Dendritic cell treated with granulocyte-macrophage colony-stimulating factor and Interleukin-4, amounts not matched to agents 40 ng/mL and 50 ng/mL, for 4 days (primary cell): ENCODE results near the gene THAP4.
A peak's percentile ranks its signal among the peaks of the same experiment; 100 is the strongest.

Source experiments
- H3K27ac Mint-ChIP-seq: one replicate; pipeline ENCODE4 v1.8.0; 2022; ENCODE audit warnings: mild to moderate bottlenecking, mixed read lengths
- H3K27me3 Mint-ChIP-seq: one replicate; pipeline ENCODE4 v1.8.0; 2022; ENCODE audit warnings: mild to moderate bottlenecking, mixed read lengths
- H3K36me3 Mint-ChIP-seq: one replicate; pipeline ENCODE4 v1.8.0; 2022; ENCODE audit warnings: low read depth, mixed read lengths
- H3K4me1 Mint-ChIP-seq: one replicate; pipeline ENCODE4 v1.8.0; 2022; ENCODE audit warnings: low read depth, mixed read lengths
- H3K4me3 Mint-ChIP-seq: one replicate; pipeline ENCODE4 v1.8.0; 2022; ENCODE audit warnings: mild to moderate bottlenecking, moderate library complexity, mixed read lengths
- H3K9me3 Mint-ChIP-seq: one replicate; pipeline ENCODE4 v1.8.0; 2022; ENCODE audit warnings: mixed read lengths
- intact Hi-C: fragments of 100-400 bp; cut with micrococcal nuclease; formaldehyde crosslinking; loops from one replicate; pipeline ENCODE4 v1.15.0; 2022

Gene THAP4

DNA sequence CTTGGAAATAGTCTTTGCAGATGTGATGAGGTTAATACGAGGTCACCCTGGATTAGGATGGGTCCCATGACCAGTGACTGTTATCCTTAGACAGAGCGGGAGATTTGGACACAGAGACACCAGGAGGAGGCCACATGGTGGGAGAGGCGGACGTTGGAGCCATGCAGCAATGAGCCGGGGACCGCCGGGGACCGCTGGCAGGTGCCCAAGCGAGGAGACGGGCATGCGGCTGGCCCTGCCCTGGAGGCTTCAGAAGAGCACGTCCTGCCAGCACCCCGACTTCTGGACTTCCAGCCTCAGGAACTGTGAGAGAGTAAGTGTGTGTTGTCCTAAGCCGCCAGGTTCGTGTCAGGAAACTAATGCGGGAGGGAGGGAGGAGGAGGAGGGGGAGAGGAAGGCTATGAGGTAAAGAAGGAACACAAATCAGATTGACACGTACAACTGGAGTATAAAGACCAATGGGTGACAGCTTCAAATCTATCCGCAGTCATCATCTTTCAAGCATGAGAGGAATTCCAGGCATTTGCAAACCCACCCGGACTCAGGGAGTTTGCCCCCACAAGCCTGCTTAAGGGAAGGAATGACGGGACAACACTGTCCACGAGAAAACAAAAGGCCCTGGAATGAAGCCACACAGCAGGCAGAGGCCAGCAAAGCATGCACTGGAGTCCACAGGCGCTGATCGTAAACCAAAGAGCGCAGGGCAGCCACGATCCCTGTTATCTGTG, 90.0 kb downstream of the THAP4 start:
- Mint-ChIP-seq H3K36me3 (no peaks in the 10 kb centered on the region), H3K27ac (no peak overlapping the region), H3K4me3 (no peak overlapping the region), H3K4me1 (no peaks in the 10 kb centered on the region), H3K9me3 (no peaks in the 10 kb centered on the region), H3K27me3 (peaks cover 33% of the 10 kb centered on the region)
- intact Hi-C loops = no loop called here

DNA sequence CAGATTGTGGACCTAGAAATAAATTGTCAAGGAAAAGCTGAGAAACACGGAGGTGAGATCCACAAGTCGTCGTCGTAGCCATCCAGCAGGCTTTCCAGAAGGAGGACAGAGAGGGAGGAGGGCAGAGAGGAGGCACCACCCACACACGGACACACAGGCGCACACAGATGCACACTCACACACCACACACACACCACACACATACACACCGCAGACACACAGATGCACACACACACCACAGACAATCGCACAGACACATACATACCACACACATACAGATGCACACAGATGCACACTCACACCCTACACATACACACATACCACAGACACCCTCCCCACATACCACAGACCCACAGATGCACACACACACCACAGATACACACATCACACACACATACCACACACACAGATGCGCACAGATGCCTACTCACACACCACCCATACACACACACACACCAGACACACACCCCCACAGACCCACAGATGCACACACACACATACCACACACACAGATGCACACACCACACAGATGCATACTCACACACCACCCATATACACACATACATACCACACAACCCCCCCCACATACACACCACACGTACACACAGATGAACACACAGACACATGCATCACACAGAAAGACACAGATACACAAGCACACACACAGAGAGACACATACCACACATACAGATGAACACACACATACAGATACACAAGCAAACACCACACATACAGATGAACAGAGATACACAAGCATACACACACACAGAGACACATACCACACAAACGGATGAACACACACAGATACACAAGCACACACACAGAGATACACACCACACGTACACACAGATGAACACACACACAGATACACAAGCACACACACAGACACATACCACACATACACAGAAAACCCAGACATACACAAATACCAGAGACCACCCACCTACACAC, 91.2 kb downstream of the THAP4 start:
- intact Hi-C loops = no loop called here
- H3K9me3 Mint-ChIP-seq = no peaks in the 10 kb centered on the region
- no peaks in the 10 kb centered on the region for H3K36me3 Mint-ChIP-seq
- peaks cover 31% of the 10 kb centered on the region for H3K27me3 Mint-ChIP-seq
- H3K4me3 Mint-ChIP-seq = no peak overlapping the region
- no peak overlapping the region for H3K27ac Mint-ChIP-seq
- peaks cover 1% of the 10 kb centered on the region for H3K4me1 Mint-ChIP-seq

DNA sequence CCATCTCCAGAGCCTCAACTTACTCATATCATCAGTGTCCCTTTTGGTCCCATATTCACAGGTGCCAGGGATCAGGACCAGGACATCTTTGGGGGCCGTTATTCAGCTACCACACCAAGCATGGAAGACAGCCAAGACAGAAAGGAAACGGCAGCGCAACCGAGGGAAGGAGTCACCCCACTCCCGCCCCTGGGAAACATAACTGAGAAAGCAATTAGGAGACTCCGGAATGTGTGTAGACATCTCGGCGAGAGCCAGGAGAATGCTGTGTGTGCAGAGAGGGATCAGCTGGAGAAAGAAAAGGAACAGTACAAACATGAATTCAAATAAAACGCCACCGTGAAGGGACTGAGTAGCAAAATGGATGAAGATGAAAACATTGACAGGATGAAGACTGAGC, 91.9 kb downstream of the THAP4 start:
- no peaks in the 10 kb centered on the region for H3K9me3 Mint-ChIP-seq
- no peak overlapping the region for H3K27ac Mint-ChIP-seq
- H3K36me3 Mint-ChIP-seq = no peaks in the 10 kb centered on the region
- intact Hi-C loops = no loop called here
- H3K4me1 Mint-ChIP-seq = peaks cover 7% of the 10 kb centered on the region
- peaks cover 37% of the 10 kb centered on the region for H3K27me3 Mint-ChIP-seq
- no peak overlapping the region for H3K4me3 Mint-ChIP-seq

DNA sequence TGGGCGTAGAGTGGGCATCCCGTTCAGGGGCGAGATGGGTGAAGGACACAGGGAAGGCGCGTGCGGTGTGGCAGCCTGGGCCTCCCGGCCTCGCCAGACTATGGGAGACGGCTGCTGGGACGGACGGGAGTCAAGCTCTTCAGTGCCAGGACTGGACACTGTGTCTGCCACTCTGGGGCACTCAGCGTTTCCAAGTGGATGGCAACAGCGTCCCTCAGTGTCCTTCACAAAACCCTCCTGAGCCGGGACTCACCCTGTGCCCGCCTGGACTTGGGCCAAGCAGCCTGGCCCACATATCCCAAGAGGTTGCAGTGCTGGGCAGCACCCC, 94.7 kb downstream of the THAP4 start:
- peaks cover 7% of the 10 kb centered on the region for H3K4me1 Mint-ChIP-seq
- H3K27ac Mint-ChIP-seq = no peak overlapping the region
- H3K27me3 Mint-ChIP-seq = peaks cover 49% of the 10 kb centered on the region
- H3K36me3 Mint-ChIP-seq = no peaks in the 10 kb centered on the region
- no peak overlapping the region for H3K4me3 Mint-ChIP-seq
- H3K9me3 Mint-ChIP-seq = no peaks in the 10 kb centered on the region
- intact Hi-C loops = no loop called here

DNA sequence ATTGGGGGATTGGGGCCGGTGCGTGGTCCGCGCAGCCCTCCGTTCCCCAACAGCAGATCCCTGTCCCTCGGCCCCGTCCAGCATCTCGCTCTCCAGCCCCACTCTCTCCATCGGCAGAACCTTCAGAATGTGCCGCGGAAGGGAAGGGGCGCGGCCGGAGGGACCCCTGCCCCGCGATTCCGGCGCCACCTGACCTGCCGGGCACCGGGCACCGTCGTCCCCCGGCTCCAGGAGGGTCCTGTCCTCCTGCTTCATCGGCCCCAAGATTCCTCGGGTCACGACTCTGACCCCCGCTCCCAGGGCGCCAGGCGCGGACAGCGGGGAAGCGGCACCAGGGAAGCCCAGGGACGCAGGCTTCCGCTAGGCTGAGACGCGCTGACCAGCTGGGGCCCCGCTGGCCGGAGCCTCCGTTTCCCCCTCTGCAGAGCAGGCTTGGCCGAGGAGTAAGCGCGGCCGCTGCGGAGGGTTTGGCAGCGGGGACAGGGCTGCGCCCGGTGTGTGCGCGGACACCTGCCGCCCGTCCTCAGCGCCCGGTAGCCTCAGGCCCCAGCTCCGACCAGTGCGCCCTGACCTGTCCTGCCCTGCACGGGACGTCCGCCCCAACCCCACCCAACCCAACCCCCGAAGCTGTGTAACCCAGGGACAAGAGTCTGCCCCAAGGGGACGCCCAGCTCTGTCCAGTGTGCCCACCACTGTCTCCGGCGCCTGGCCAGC, 95.2 kb downstream of the THAP4 start:
- Mint-ChIP-seq H3K4me1 (peaks cover 7% of the 10 kb centered on the region), H3K4me3 (no peak overlapping the region), H3K27ac (no peak overlapping the region), H3K9me3 (no peaks in the 10 kb centered on the region), H3K27me3 (peaks cover 49% of the 10 kb centered on the region), H3K36me3 (no peaks in the 10 kb centered on the region)
- intact Hi-C loops = no loop called here

DNA sequence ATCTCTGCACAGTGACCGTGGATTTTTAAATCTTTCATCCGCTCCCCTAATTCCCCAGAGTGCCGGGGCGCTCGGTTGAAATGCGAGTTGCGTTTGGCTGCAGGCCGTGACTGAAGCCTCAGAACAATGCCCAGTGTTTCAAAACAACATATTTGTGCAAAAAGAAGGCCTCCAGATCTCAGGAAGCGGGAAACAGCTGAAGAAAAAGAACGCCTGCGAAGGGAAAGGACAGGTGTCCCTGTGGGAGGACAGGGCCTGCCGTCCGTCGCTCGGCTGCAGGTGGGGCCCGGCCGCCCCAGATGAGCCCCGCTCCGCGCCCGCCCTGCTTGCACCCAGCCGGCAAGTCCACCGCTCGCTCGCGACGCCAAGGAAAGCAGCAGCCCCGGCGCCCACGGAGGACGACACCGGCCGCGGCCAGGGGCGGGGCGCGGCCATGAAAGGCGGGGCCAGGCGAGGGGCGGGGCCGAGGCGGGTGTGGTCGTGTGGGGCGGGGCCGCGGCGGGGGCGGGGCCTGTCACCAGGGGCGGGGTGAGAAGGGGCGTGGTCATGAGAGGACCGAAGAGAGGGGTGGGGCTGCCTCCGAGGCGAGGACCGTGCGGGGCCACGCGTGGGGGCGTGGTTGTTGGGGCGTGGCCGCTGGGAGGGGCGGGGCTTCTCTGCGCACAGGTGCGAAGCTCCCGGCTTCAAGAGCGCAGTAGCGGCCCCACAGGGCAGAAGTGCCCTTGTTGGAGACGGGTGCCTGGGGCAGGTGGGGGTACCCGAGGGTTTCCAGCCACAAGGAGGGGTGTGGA, 96.0 kb downstream of the THAP4 start:
- no peaks in the 10 kb centered on the region for H3K36me3 Mint-ChIP-seq
- H3K4me3 Mint-ChIP-seq = peak overlapping the region; percentile 57
- intact Hi-C loops = no loop called here
- peaks cover 50% of the 10 kb centered on the region for H3K27me3 Mint-ChIP-seq
- H3K4me1 Mint-ChIP-seq = peaks cover 7% of the 10 kb centered on the region
- no peak overlapping the region for H3K27ac Mint-ChIP-seq
- no peaks in the 10 kb centered on the region for H3K9me3 Mint-ChIP-seq

DNA sequence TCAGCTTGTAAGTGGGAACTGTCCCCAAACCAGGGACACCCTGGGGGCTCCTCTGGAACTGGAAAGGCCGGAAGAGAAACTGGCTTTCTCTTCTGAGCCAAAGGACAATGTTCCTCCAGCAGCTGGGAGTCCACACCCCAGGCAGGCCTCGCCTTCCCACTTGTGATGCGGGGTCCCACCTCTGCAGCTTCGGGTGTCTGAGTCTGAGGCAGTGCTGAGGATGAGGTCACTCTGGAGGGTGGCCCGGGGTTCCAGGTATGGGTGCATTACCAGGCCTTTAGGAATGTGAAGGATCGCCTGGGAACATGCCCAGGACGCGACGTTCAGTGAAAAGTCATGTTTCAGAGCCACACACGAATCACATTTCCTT, 96.6 kb downstream of the THAP4 start:
- Mint-ChIP-seq H3K4me3 (peak overlapping the region; percentile 57), H3K27ac (no peak overlapping the region)

DNA sequence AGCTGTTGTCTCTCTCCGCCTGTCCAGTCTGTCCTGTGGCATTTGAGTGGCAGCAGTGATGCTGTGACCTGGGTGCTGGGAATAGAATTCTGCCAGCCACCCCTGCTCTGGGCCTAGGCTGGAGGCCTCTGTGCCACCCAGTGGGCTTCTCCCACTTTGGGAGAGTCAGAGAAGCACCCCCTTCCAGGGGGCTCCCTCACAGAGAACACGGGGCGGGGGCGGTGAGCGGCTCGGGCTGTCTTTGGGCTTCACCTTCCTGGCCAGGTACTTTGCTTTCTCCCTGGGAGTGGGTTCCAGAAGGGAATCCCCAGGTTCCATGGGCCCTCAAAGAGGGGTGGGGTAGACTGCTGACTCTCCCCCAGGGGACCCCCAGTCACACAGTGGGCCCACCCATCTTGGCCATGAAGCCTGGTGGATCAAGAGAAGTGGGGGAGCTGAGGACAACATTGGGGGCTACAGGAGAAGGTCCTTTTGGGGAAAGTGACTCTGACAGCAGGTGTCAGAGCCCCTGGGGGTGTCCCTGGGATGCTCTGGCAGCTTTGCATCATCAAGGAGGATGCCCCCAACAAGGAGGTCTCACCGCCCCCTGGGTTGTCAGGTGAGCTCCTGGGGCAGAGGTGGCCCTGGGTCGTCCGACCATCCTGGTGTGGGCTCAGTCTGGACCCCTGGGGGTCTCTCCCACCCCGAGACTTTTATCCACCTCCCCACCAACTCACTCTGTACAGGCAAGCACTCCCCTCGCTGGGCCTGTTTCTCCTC, 97.2 kb downstream of the THAP4 start:
- Mint-ChIP-seq H3K9me3 (no peaks in the 10 kb centered on the region), H3K27ac (no peak overlapping the region), H3K4me1 (peaks cover 7% of the 10 kb centered on the region), H3K27me3 (peaks cover 51% of the 10 kb centered on the region), H3K36me3 (no peaks in the 10 kb centered on the region), H3K4me3 (no peak overlapping the region)
- intact Hi-C loops = no loop called here

More for the DNA sequence above, 96.6 kb downstream of the THAP4 start:
- H3K9me3 Mint-ChIP-seq = no peaks in the 10 kb centered on the region
- peaks cover 51% of the 10 kb centered on the region for H3K27me3 Mint-ChIP-seq
- intact Hi-C loops = no loop called here
- H3K36me3 Mint-ChIP-seq = no peaks in the 10 kb centered on the region
- H3K4me1 Mint-ChIP-seq = peaks cover 7% of the 10 kb centered on the region

DNA sequence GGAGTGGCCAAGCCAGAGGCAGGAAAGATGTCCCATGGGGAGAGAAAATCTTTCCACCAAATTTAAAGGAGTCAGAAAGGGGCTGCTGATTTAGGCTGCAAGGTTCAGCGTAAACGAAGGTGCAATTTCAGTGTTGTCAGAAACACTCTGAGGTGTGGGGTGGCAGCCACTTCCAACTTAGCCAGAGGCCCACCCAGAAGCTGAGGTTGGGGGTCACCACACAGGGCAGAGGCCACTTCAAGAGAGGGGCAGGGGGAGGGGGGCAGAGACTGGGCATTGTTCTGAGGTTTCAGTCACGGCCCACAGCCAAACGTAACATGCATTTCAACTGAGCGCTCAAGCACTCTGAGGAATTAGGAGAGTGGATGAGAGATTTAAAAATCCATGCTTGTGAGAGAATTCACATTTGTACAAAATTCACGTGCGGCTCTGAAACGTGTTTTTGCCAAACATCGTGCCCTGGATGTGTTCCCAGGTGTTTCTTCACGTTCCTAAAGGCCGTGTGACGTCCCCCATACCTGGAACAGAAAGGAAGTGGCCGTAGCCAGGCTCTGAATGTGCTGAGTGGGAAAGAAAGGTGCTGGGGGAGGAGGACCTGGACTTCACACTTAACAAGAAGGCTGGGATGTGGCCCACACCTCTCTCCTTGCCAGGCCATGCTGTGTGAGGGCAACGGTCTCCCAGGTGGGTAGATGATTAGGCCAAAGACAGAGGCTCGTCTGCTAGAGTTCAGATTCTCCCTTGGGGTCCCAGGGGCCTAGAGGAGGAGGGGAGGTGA, 97.9 kb downstream of the THAP4 start:
- Mint-ChIP-seq H3K27ac (no peak overlapping the region), H3K9me3 (no peaks in the 10 kb centered on the region), H3K27me3 (peaks cover 55% of the 10 kb centered on the region), H3K4me1 (peaks cover 7% of the 10 kb centered on the region), H3K4me3 (no peak overlapping the region), H3K36me3 (no peaks in the 10 kb centered on the region)
- intact Hi-C loops = no loop called here

DNA sequence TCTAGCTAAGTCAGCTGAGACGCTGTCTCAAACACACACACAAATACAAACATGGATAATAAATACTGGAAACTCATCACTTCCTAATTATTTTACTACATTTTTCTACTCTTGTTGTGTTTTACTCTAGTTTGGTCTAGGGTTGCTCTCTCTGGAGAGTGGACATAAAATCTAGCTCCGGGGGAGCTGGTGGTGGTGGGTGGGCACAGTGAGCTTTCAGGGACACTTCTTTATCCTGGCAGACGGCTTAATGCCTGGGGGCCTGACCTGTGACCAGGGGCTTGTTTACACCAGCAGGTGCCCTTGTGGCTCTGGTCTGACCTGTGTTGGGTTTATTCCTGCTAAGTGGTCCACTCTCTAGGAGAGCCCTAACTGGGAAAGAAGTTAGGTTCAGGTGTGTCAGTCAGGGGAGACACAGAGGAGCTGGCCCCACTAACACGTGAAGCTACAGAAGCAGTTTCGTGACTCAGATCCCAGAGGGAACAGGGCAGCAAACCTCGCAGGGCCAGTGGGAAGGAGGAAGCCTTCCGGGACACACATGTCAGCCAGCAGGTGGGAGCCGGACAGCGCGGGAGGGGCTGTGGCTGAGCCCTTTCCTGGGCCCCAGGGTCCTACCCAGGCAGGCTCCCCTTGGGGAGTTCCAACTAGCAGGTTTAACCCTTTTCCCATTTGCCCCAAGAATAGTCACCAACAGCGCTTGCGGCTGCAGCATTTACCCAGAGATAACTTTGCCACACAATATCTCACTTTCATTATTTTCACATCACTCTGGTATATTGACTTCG, 100.9 kb downstream of the THAP4 start:
- Mint-ChIP-seq H3K4me1 (peaks cover 7% of the 10 kb centered on the region), H3K4me3 (no peak overlapping the region), H3K9me3 (no peaks in the 10 kb centered on the region), H3K27ac (no peak overlapping the region), H3K27me3 (peaks cover 38% of the 10 kb centered on the region), H3K36me3 (no peaks in the 10 kb centered on the region)
- intact Hi-C loops = no loop called here

DNA sequence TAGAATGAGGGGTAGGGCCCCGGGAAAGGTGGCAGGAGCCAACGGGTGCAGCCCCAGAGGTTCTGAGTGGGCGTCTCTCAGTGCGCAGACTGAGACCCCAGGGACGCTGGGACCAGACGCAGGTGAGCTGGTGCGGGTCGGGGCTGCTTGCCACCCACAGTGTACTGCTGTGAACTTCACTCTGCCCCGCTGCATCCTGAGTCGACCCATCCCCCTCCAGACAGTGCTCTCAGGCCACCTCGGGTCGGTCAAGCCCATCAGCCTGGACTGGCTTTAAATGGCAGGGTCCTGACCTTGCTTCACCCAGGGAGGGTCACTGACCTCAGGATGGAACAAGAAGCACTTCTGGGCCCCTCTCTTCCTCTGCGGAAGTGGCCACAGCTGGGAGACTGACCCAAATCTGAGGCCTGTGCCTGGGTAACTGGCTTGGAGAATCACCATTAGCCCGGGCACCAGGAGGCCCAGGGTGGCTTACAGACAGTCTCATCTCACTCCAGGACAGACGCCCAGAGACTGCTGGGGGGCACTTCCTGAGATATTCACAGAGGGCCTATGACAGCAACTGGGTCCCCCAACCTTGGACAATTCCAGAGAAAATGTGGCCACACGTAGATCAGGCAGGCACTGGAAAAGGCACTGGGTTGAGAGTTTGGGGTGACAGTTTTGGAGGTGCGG, 102.1 kb downstream of the THAP4 start:
- Mint-ChIP-seq H3K4me1 (no peaks in the 10 kb centered on the region), H3K27ac (no peak overlapping the region), H3K27me3 (peaks cover 31% of the 10 kb centered on the region), H3K36me3 (no peaks in the 10 kb centered on the region), H3K4me3 (no peak overlapping the region), H3K9me3 (no peaks in the 10 kb centered on the region)
- intact Hi-C loops = no loop called here
